CD4-positive, alpha-beta T cell treated with Interleukin-6 for 4 hours (primary cell): ENCODE results near the gene SNAP47.

Experiments
- DNase-seq: peaks from one replicate; pipeline ENCODE4 v3.0.0-alpha.2; 2020; ENCODE audit warnings: mixed read lengths

SNAP47 gene

GRCh38 chr1:227769047-227769935 is 34.1 kb downstream of the SNAP47 start:
- no peak for DNase-seq

- no peak for DNase-seq
Measured at GRCh38 chr1:227769936-227770494, 34.8 kb downstream of the SNAP47 start.

GRCh38 chr1:227770812-227771211 is 35.6 kb downstream of the SNAP47 start:
- DNase-seq, result no peak

- no peak for DNase-seq
Measured at GRCh38 chr1:227771326-227771725, 36.1 kb downstream of the SNAP47 start.

- DNase-seq, result no peak
Measured at GRCh38 chr1:227771771-227772170, 36.5 kb downstream of the SNAP47 start.

- DNase-seq, result no peak
Measured at GRCh38 chr1:227773558-227773957, 38.3 kb downstream of the SNAP47 start.

GRCh38 chr1:227774051-227774731 is 39.0 kb downstream of the SNAP47 start:
- DNase-seq, result no peak

GRCh38 chr1:227774821-227775661 is 39.8 kb downstream of the SNAP47 start:
- DNase-seq, result no peak

GRCh38 chr1:227775841-227776240 is 40.6 kb downstream of the SNAP47 start:
- no peak for DNase-seq

- DNase-seq, result no peak
Measured at GRCh38 chr1:227776331-227776771, 41.1 kb downstream of the SNAP47 start.

- no peak for DNase-seq
Measured at GRCh38 chr1:227777156-227777555, 41.9 kb downstream of the SNAP47 start.

GRCh38 chr1:227777646-227778045 is 42.4 kb downstream of the SNAP47 start:
- DNase-seq, result no peak

- no peak for DNase-seq
Measured at GRCh38 chr1:227778401-227778947, 43.2 kb downstream of the SNAP47 start.

GRCh38 chr1:227779021-227779441 is 43.8 kb downstream of the SNAP47 start:
- DNase-seq, result no peak

- DNase-seq, result no peak
Measured at GRCh38 chr1:227779685-227780084, 44.5 kb downstream of the SNAP47 start.

GRCh38 chr1:227780101-227781044 is 45.1 kb downstream of the SNAP47 start:
- no peak for DNase-seq

- no peak for DNase-seq
Measured at GRCh38 chr1:227781314-227781930, 46.2 kb downstream of the SNAP47 start.

- DNase-seq, result no peak
Measured at GRCh38 chr1:227782226-227782625, 47.0 kb downstream of the SNAP47 start.

GRCh38 chr1:227785094-227785804 is 50.0 kb downstream of the SNAP47 start:
- no peak for DNase-seq
